Parathyroid adenoma (tissue), 2 donors: ENCODE results near the gene CCDC192.

ENCODE experiments used
- H2AFZ ChIP-seq: fragments of 300-600 bp; sonication (generic); one replicate; pipeline ENCODE4 v1.7.0; 2017; ENCODE audit warnings: antibody characterized with exemption, mild to moderate bottlenecking
- H3K27ac ChIP-seq: fragments of 300-600 bp; sonication (generic); one replicate; pipeline ENCODE4 v1.7.0; 2017
- H3K27me3 ChIP-seq: fragments of 300-600 bp; sonication (generic); one replicate; pipeline ENCODE4 v1.7.0; 2017; ENCODE audit warnings: low read length; ENCODE audit not compliant: control insufficient read depth, insufficient read depth
- H3K36me3 ChIP-seq: fragments of 300-600 bp; sonication (generic); one replicate; pipeline ENCODE4 v1.7.0; 2017; ENCODE audit warnings: low read length; ENCODE audit not compliant: control insufficient read depth, insufficient read depth
- H3K4me1 ChIP-seq: fragments of 300-600 bp; sonication (generic); one replicate; pipeline ENCODE4 v1.7.0; 2017; ENCODE audit warnings: control low read depth
- H3K4me2 ChIP-seq: fragments of 300-600 bp; sonication (generic); one replicate; pipeline ENCODE4 v1.7.0; 2017; ENCODE audit warnings: low read length
- H3K4me3 ChIP-seq: fragments of 300-600 bp; sonication (generic); one replicate; pipeline ENCODE4 v1.7.0; 2017; ENCODE audit warnings: low read depth, low read length
- H3K79me2 ChIP-seq: fragments of 300-600 bp; sonication (generic); one replicate; pipeline ENCODE4 v1.7.0; 2017; ENCODE audit warnings: control low read depth
- H3K9ac ChIP-seq: fragments of 300-600 bp; sonication (generic); one replicate; pipeline ENCODE4 v1.7.0; 2017; ENCODE audit warnings: mild to moderate bottlenecking
- H3K9me3 ChIP-seq: fragments of 300-600 bp; sonication (generic); one replicate; pipeline ENCODE4 v1.7.0; 2017; ENCODE audit warnings: low read length; ENCODE audit not compliant: control insufficient read depth
- CTCF ChIP-seq: fragments of 300-600 bp; sonication (generic); IDR thresholded peaks from one replicate; pipeline ENCODE4 v1.7.0; 2017; ENCODE audit warnings: antibody characterized with exemption, mild to moderate bottlenecking
- donor health status: primary hyperparathyroidism.

The CCDC192 gene

GRCh38 chr5:127804886-127805426 is 101.8 kb downstream of the CCDC192 start:
- no peak overlapping the region for H3K4me2 ChIP-seq

GRCh38 chr5:127805448-127805847 is 102.3 kb downstream of the CCDC192 start:
- Histone ChIP-seq H3K4me3 (no peak overlapping the region), H3K79me2 (no peaks in the 10 kb centered on the region), H3K4me1 (no peaks in the 10 kb centered on the region), H3K9me3 (no peaks in the 10 kb centered on the region), H2AFZ (no peak overlapping the region), H3K27me3 (no peaks in the 10 kb centered on the region), H3K4me2 (no peak overlapping the region), H3K27ac (no peak overlapping the region), H3K36me3 (no peaks in the 10 kb centered on the region), H3K9ac (no peak overlapping the region)
- no peak for TF ChIP-seq CTCF

More at GRCh38 chr5:127804886-127805426, 101.8 kb downstream of the CCDC192 start:
- no peak overlapping the region for H2AFZ ChIP-seq
- H3K4me1 ChIP-seq = no peaks in the 10 kb centered on the region
- no peaks in the 10 kb centered on the region for H3K36me3 ChIP-seq
- H3K9ac ChIP-seq = no peak overlapping the region
- no peak for TF ChIP-seq CTCF
- H3K27me3 ChIP-seq = no peaks in the 10 kb centered on the region
- H3K9me3 ChIP-seq = no peaks in the 10 kb centered on the region
- H3K4me3 ChIP-seq = no peak overlapping the region
- no peaks in the 10 kb centered on the region for H3K79me2 ChIP-seq
- no peak overlapping the region for H3K27ac ChIP-seq

- Histone ChIP-seq H3K4me2 (no peak overlapping the region), H3K36me3 (no peaks in the 10 kb centered on the region), H3K9me3 (no peaks in the 10 kb centered on the region), H3K9ac (no peak overlapping the region), H3K27ac (no peak overlapping the region), H3K79me2 (no peaks in the 10 kb centered on the region), H3K27me3 (no peaks in the 10 kb centered on the region), H2AFZ (no peak overlapping the region), H3K4me1 (no peaks in the 10 kb centered on the region), H3K4me3 (no peak overlapping the region)
- TF ChIP-seq CTCF = no peak
These were observed 103.6 kb downstream of the CCDC192 start for GRCh38 chr5:127806776-127807175.

GRCh38 chr5:127809533-127809932 is 106.3 kb downstream of the CCDC192 start:
- Histone ChIP-seq H3K27ac (no peak overlapping the region), H3K79me2 (no peaks in the 10 kb centered on the region), H2AFZ (no peak overlapping the region), H3K4me3 (no peak overlapping the region), H3K9ac (no peak overlapping the region), H3K36me3 (no peaks in the 10 kb centered on the region), H3K4me1 (no peaks in the 10 kb centered on the region), H3K9me3 (no peaks in the 10 kb centered on the region), H3K27me3 (no peaks in the 10 kb centered on the region), H3K4me2 (no peak overlapping the region)
- TF ChIP-seq CTCF = no peak

GRCh38 chr5:127810017-127810416 is 106.8 kb downstream of the CCDC192 start:
- TF ChIP-seq CTCF = no peak
- Histone ChIP-seq H3K27ac (no peak overlapping the region), H3K9me3 (no peaks in the 10 kb centered on the region), H3K79me2 (no peaks in the 10 kb centered on the region), H3K4me1 (no peaks in the 10 kb centered on the region), H3K4me3 (no peak overlapping the region), H2AFZ (no peak overlapping the region), H3K9ac (no peak overlapping the region), H3K27me3 (no peaks in the 10 kb centered on the region), H3K36me3 (no peaks in the 10 kb centered on the region), H3K4me2 (no peak overlapping the region)
